Ecto neural progenitor cell (in vitro differentiated cells): ENCODE data around the gene AUNIP.
A peak's percentile ranks its signal among the peaks of the same experiment; 100 is the strongest.

Experiments used
- DNase-seq: peaks from one replicate; pipeline ENCODE4 v3.0.0-alpha.2; 2018; ENCODE audit warnings: low spot score

Gene AUNIP

DNA sequence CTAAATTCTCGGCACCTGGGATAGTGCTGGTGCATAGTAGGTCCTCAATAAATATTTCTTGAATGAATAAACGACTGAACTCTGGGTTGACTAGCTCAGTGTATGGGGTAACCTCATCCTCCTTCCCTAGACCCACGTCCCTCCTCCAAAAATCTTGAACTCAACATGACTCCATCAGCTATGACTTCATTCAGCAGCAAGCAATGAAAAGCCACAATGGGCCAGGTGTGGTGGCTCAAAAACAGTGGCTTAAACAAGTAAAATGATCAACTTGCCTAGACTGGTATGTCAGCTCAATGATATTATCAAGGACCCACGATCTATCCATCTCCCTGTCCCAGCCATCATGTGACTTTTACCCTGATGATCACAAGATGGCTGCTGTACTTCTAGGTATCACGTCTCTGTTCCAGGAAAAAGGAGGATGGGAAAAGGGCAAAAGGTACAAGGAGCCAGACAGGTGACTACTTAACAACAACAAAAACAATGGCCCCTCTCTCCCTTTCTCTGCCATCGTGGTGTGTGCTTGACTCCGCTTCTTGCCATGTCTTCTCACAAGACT is 29.2 kb upstream of the AUNIP start:
- DNase-seq, result no peak

DNA sequence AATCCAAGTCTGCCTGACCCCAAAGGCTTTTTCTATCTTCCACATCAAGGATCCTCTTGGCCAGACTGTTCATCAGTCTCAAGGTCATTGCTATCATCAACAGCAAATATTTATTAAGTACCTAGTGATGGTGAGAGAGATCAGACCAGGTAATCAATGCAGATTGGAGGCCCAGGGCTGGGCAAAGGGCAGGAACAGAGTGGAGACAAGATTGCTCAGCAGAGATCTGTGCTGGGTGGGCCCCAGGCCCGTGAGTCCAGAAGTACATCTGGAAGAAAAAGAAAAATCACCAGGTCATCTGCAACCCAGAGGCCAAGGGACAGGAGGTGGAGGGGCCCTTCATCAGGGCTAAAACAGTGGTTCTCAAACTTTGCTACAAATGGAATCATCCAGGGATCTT is 26.3 kb upstream of the AUNIP start:
- no peak for DNase-seq

DNA sequence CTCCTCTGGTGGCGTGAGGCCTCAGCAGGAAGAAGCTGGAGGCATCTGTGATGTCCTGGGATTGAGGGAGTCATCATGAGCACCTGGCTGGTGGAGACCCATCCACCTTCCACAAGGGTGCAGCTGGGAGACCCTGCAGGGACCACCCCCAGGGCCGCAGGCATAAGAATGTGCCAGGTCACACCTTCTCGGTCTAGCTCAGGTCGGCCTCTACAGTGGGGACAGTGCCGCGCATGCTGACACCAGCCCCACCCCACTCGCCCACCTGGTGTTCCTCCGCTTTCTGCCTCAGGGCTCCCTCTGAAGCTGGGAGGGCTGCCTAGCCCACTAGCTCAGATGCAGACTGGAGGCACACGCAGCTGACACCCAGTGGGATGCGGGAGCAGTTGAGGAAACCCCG is 22.0 kb upstream of the AUNIP start:
- no peak for DNase-seq

DNA sequence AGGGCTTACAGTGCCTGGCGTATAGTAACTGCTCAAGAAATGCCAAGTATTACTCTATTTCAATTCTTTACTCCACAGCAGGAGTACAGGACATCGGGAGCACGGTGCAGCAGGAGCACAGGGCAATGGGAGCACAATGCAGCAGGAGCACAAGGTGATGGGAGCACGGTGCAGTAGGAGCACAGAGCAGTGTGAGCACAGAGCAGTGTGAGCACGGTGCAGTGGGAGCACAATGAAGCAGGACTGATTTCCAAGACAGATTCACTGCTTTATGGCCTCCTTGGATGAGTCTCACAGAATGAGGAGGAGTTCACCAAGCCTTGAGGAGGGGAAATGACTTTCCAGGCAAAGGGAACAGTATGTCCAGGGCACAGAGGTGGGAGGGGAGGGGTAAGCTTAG is 21.3 kb upstream of the AUNIP start:
- no peak for DNase-seq

DNA sequence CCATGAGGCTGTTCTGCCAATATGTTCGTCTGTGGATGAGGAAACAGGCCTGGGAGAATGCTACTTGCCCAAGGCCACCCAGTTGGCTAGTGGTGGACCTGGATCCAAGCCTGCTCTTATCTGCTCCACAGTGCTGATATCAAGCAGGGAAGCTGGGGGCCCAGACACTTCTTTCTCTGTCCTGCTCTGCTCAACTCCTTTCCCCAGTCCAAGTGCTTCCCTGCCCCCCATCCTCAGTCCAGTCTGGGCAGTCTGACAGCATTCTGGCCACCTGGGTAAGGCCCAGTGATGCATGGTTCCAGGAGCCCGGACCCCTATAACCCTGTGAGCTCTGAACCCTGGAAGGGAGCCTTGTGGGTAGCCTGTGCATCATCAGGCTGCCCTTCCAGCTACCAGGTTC is 20.4 kb upstream of the AUNIP start:
- DNase-seq, result peak; percentile 44

DNA sequence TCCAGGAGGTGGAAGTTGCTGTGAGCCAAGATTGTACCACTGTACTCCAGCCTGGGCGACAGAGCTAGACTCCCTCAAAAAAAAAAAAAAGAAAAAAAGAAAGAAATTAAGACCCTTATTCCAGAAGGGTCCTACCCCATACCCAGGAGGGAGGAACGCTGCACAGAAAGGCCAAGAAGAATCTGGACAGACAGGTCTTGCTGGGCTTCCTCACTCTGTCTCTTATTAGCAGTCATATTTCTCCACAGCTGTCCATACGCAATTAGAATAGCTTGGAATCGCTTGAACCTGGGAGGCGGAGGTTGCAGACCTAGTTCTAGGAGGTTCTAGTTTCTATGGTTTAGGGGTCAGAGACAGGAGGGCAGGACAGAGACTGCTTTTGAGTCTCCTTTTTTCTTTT is 19.4 kb upstream of the AUNIP start:
- no peak for DNase-seq

DNA sequence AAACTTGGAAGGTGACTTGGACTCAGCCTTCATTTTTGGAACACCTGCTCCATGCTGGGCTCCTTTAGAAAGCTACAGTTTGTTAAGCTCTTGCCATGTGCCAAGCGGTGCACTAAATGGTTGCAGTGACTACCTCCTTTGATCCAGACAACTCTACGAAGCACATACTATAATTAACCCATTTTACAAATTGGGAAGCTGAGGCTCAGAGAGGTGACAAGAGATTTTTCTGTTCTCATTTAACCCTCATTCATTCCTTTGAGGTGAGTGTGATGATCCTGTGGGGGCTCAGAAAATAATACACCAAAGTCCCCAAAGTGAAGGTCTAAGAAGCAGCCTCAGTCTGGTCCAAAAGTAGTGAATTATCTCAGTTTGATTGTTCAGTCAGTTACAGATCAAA is 17.9 kb upstream of the AUNIP start:
- no peak for DNase-seq

DNA sequence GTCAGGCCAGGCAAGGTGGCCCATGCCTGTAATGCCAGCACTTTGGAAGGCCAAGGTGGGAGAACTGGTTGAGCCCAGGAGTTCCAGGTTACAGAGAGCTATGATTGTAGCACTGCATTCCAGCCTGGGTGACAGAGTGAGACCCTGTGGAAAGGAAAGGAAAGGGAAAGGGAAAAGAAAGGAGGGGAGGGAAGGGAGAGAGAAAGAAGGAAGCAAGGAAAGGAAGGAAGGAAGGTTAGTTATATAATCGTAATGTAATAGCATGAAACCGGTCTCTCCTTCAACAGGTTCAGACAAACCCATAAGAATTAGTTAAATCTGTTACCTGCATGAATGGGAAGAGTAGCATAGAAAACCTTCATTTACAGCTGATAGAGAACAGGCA is 17.4 kb upstream of the AUNIP start:
- DNase-seq, result no peak

DNA sequence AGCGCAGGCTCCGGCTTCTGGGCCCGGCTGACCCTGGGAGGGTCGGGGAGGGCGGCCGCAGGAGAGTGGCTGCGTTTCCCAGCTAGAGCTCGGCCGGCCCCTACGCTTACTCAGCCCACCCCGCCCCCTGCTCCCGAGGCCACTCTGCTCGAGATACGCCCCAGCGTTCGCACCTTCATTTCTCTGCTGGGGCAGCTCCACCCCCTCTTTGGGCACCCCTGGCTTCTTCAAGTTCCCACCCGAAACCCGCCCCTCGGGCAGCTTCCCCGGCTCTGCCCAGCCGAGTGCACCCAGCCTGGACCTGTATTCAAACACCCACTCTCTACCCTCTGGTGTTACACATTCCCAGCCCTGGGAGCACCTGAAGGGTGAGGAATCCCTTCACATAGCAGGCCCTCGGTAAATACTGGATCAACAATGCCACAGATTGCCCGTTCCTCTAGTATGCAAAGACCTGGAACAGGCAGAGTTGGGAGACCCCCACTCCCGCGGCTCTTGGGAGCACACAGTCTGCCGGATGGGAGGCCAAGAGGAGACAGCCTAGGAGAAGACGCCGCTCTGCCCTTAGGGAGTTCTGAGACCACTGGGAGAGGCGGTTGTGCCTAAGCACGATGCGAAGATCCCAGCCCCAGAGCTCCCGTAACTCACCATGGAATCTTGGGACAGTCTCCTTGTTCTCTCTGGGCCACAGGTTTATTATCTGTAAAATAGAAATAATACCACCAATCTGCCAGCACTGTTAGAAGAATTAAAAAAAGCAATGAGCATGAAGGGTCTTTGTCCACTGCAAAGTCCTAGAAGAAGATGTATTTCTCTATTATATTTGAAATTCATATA is 16.8 kb upstream of the AUNIP start:
- DNase-seq, result peak; percentile 80

DNA sequence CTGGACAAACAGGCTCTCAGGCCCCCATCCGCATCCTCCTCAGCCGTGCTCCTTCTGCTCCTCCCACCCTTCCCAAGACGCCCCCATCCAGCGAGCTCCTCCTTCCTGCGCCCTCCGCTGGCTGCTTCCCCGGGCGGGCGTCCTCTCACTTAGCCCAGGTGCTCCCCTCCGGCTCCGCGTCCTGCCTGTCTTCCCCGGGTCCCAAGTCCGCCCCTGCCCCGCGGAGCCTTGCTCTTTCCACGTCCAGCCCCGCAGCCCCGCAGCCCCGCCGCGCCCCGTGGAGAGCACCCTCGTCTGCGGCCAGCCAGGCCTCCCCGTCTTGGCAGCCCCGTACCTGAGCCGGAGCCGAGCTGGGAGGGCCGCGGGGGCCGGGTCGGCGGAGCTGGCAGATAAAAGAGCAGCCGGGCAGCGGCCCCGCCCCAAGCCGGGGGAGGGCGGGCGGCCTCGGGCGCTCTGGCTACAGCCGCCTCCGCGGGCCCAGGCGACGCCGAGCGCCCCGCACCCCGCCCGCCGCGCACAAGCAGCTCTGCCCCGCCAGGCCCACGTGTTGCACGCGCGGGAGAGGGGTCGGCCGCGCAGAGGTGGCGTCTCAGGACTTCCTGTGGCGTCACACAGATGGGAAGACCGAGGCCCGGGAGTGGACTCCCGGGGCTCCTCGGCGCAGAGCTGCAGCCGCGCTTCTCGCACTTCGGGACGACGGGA is 16.0 kb upstream of the AUNIP start, which contains the start of gene PAQR7:
PAQR7 (minus strand) TSS at position 555 of the 702 bp plus-strand sequence. CDS start 11,869 bp downstream, outside the sequence.
- peak; percentile 85 for DNase-seq

DNA sequence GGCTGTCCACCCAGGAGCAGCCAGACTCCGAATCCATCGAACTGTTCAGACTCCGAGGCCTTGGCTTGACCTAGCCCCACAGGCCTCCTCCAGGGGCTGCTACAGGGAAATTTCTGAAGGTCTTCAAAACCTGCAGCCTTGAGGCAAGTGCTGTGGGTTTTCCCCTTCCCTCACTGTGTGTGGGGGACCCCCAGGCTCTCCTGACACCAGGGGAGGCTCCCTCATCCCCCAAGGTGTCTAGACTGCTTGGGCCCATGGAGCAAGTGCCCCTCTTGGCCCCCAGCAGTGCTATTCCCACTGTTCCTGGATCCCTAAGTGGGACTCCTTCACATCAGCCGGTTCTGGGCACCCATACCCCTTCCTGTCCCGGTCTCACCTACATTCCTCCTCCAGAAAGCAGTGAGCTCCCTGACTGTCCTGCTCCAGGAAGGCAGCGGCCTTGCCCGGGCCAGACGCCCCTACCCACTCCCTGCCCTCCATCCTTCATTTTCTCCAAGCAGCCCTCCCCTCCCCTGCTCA is 15.4 kb upstream of the AUNIP start:
- no peak for DNase-seq

DNA sequence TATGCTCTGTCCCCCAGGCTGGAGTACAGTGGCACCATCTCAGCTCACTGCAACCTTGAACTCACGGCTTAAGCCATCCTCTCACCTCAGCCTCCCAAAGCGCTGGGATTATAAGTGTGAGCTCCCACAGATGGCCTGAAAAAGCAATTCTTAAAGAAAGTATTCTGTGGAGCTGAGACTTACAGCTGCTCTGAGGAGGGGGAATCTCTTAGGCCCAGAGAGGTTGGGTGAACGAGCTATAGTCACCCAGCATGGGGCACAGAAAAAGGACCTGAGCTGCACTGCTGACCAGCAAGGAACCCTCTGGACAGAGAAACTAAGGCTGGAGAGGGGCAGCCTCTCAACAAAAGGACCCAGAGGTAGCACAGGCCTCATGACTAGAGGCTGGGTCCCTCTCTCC is 15.0 kb upstream of the AUNIP start:
- no peak for DNase-seq

DNA sequence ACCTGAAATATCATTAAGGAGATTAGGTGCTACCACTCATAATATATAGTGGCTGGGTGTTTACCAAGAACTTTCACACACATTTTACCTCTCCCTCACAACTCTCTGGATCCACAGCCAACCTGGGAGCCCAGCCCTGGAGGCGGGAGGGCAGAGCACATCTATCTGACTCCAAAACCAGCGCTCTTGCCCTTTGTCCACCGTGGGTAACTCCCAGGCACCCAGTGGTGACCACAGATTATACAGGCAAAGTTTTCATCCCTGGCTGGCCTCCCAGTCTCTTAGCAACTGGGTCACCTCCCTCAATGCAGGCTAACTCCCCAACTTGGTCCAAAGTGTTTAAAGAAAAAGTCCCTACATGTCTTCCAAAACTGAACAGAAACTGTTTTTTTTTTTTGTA is 13.9 kb upstream of the AUNIP start:
- no peak for DNase-seq

DNA sequence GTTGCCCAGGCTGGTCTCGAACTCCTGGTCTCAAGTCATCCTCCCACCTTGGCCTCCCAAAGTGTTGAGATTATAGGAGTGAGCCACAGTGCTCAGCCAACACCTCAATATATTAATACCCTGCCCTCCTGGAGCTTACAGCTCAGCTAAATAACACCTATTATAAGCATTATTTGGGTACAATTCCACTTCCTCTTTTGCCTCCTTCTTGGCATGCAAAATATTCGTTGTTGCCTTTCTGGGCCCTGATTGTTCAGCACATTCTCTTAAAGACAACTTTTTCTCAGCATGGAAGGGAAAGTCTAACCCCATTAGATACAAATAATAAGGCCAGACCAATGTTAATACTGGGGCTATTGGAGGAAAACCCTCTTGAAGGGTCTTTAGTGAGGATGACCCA is 13.5 kb upstream of the AUNIP start:
- DNase-seq, result no peak

DNA sequence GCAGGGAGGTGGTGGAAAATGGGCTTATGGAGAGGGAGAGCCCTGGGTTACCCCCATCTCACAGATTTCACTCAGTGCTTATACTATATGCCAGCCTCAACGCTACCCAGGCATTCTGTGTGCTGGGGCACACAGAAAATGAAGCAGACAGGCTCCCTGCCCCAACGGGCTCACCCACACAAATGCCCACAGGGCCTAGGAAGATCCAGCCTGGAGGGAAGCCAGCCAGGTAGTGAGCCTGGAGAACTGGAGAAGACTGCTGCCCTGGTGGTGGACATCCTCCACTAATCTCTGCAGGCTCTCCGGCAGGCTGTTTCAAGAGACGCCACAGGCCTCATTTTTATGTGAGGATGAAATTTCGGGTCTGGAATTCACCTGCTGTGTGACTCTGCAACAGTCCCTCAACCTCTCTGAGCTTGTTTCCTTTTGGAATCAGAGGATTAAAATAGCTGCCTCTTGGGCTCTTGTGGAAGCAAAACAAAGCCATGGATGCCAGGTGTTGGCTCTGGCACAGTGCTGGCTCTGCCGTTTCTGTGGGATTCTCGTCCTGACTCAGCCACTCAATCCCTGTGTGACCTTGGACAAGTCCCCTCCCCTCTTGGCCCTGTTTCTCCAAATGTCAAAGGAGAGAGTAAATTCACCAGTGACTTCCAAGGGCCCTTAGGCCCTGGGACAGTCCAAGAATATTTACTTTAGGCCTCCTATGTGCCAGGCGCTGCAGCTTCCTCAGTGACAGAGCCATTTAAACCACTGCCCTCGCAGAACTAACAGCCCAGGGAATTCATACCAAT is 12.6 kb upstream of the AUNIP start:
- DNase-seq, result no peak

DNA sequence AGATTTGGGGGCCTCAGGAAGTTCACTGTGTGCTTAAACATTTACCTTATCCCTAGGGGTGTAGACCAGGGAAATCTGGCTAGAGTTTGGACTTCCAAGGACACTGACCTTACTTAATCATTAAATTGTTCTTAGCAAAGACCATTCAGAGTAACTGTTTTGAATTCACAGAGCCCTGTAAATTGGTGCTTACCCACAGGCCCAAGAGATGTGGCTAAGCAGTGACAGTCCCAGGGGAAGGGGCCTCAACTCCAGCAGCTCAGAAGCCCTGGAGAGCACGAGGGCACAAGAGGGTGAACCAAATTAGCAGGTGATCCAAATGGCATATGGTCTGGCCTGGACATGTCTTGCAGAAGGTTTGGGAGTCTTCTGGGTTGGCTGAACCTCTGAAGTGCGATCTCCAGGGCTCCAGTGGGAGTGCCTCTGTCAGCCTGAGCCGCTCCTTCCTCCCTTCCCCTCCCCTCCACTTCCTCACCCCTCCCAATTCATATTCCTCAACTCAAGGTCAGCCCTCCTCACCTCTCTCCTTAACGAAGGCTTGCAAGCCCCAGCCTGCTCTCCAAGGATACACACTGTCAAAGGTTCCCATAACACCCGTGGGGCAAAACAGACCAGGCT is 11.9 kb upstream of the AUNIP start:
- DNase-seq, result no peak

DNA sequence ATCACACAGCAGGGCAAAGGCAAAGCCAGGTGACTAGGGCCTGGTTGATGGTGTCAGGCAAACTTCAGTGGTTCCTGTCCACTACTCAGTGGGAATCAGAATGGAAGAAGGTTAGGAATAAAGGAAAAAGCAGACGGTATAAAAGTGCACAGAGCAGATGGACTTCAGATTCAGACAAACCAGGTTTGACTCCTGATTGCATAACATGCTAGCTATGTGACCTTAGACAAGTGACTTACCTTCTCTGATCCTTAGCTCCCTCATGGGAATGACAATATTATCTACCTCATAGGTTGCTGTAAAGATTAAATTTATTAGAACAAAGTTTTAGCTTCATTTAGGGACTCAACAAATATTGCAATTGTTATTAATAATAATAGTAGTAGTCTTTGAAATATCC is 11.4 kb upstream of the AUNIP start:
- no peak for DNase-seq

DNA sequence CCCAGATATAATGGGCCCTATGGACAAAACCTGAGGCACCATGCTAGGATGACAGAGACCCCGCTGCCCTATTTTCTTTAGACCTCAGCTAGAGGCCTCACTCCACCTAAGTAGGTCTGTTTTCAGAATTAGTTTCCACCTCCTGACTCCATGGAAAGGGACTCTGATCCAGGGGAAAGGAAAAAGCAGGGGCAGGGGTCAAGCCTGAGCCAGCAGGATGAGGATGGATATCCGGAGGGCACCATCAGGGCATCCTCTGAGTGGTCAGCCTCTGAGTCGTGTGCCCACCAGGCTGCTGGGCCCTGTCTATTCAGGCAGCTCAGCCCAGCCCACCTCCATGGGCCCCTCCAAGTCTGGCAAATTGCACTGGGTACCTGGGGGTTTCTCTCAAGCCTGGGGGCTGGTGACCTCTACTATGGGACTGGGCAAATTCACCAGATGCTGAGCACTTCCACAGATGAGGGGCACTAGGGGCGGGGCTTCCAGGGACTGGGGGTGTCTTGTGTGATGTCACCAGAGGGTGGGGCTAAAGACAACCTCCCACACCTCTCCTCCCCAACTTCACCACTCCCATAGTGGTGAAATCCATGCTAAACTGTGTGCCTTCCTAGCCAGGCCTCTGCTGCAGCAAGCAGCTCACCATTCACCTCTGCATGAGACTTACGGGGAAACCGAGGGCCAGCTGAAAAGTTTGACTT is 10.8 kb upstream of the AUNIP start:
- DNase-seq, result no peak

DNA sequence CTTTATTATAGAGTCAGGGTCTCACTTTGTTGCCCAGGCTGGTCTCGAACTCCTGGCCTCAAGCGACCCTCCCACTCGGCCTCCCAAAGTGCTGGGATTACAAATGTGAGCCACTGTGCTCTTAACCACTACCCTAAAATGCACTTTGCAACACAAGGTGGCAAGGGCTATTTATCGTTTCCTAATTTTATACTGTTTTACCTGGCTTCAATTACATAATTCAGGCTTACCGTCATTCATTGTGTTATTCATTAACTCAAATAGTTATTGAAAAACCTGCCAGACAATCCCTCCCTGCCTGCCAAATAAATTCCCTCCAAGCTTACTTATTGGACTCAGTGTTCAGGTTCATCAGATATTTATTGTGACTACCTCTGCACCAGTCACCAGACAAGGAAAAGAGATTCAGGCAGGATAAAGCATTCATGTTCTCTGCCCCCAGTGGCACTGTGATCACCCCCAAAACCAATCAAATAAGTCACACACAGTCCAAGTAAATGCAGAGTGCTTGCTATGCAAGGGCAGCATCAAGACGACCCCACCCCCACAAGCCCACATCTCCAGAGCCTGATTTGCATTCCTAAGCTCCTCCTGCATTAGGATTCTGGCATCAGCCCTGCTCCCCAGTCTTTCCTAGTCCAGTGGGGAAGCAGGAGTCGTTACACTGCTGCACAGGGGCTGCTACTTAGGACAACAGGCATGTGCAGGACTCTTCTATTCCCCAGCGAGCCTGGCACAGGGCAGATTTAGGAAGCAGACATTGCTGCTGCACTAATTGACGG is 8.1 kb upstream of the AUNIP start:
- DNase-seq, result no peak

DNA sequence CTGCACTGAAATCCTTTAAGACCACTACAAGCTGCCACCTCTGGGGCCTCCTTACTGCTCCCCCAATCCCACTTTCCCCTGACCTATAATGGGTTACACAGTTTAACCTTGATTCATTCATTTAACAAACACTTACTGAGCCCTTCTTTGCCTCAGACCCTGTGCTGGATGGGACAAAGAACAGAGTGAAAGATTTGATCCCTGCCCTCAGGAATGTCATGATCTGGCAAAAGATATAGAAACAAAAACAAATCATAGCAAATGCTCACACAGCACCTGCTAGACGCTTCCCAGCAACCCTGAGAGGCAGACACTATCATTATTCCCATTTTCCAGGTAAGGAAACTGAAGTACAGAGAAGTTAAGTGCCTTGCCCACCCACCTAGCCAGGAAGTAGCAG is 7.0 kb upstream of the AUNIP start:
- no peak for DNase-seq
